Neutrophil (primary cell): ENCODE data around the gene PHF20.

Experiments used
- H3K27ac ChIP-seq: fragments of 200-600 bp; sonication (generic); 2 replicates; pipeline ENCODE4 v1.5.1; 2016; ENCODE audit warnings: mild to moderate bottlenecking, moderate library complexity
- H3K27me3 ChIP-seq: fragments of 200-600 bp; sonication (generic); 2 replicates; pipeline ENCODE4 v1.6.0; 2016; ENCODE audit warnings: mild to moderate bottlenecking
- H3K36me3 ChIP-seq: fragments of 200-600 bp; sonication (generic); 2 replicates; pipeline ENCODE4 v1.5.1; 2017
- H3K4me1 ChIP-seq, 2 experiments: fragments of 200-600 bp in 1 of 2; sonication (generic) in 1 of 2; 1 replicate in 1 of 2; 2 replicates in 1 of 2; pipeline versions ENCODE4 v1.5.1 to v1.6.1; 2013 to 2016; ENCODE audit warnings: low read depth in 1 of 2, low read length in 1 of 2, mild to moderate bottlenecking in 1 of 2, moderate library complexity in 1 of 2; ENCODE audit not compliant: control insufficient read depth in 1 of 2, insufficient read depth in 1 of 2
- H3K4me3 ChIP-seq, 2 experiments: fragments of 200-600 bp in 1 of 2; sonication (generic) in 1 of 2; 1 replicate in 1 of 2; 2 replicates in 1 of 2; pipeline ENCODE4 v1.5.1; 2013 to 2016; ENCODE audit warnings: low read depth in 1 of 2, low read length in 1 of 2, mild to moderate bottlenecking in 1 of 2, moderate library complexity in 1 of 2
- H3K9me3 ChIP-seq: fragments of 200-600 bp; sonication (generic); 2 replicates; pipeline ENCODE4 v1.5.1; 2016
- CTCF ChIP-seq: fragments of 200-600 bp; sonication (generic); IDR thresholded peaks from 2 replicates; pipeline ENCODE4 v1.5.1; 2016; ENCODE audit warnings: antibody characterized with exemption

PHF20 gene

GRCh38 chr20:35908007-35908406, 136.2 kb downstream of the PHF20 start:
- no peaks in the 10 kb centered on the region for H3K4me1 ChIP-seq
- no peak overlapping the region for H3K4me3 ChIP-seq
- no peaks in the 10 kb centered on the region for H3K9me3 ChIP-seq
- peaks cover 64% of the 10 kb centered on the region for H3K36me3 ChIP-seq
- H3K27ac ChIP-seq = no peak overlapping the region
- no peak for TF ChIP-seq CTCF
- H3K27me3 ChIP-seq = no peaks in the 10 kb centered on the region

- H3K27ac ChIP-seq = no peak overlapping the region
- no peak overlapping the region for H3K4me3 ChIP-seq
- peaks cover 67% of the 10 kb centered on the region for H3K36me3 ChIP-seq
- TF ChIP-seq CTCF = no peak
- no peaks in the 10 kb centered on the region for H3K4me1 ChIP-seq
- no peaks in the 10 kb centered on the region for H3K27me3 ChIP-seq
- H3K9me3 ChIP-seq = no peaks in the 10 kb centered on the region
Observed at GRCh38 chr20:35909176-35909575, 137.4 kb downstream of the PHF20 start.

- Histone ChIP-seq H3K4me3 (no peak overlapping the region), H3K27me3 (no peaks in the 10 kb centered on the region), H3K9me3 (no peaks in the 10 kb centered on the region), H3K4me1 (no peaks in the 10 kb centered on the region), H3K27ac (no peak overlapping the region), H3K36me3 (peaks cover 72% of the 10 kb centered on the region)
- no peak for TF ChIP-seq CTCF
Observed at GRCh38 chr20:35909796-35910195, 138.0 kb downstream of the PHF20 start.

DNA sequence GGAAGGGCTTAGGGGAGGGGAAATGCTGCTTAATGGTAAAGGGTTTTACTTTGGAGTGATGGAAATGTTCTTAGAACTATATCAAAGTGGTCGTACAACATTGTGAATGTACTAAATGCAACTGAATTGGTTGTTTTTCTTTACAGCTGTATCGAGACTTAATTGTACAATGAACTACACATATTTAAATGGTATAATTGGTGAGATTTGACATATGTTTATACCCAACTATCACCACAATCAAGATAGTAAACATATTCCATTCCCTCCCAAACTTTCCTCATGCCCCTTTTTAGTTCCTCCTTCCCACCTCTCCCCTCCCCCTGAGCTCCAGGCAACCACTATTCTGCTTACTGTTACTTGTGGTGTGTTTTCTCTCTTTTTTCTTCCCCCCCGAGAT, 138.4 kb downstream of the PHF20 start:
- Histone ChIP-seq H3K27ac (no peak overlapping the region), H3K4me3 (no peak overlapping the region), H3K27me3 (no peaks in the 10 kb centered on the region), H3K9me3 (no peaks in the 10 kb centered on the region), H3K36me3 (peaks cover 71% of the 10 kb centered on the region), H3K4me1 (no peaks in the 10 kb centered on the region)
- no peak for TF ChIP-seq CTCF

DNA sequence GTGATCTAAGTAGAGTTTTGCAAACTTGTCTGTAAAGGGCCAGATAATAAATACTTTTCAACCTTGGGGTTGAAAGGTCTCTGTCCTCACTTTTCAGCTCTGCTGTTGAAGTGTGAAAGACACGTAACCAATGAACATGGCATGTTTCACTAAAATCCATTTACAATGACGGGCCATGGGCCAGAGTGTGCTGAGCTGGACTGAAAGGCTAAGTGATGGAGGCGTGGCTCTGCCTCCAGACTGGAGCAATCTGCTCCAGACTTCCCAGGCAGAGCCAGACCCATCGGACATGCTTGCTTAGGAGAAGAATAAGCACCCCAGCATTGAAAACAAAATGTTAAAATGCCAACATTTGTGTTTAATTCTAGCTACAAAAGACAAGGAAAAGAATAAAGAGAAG, 141.1 kb downstream of the PHF20 start:
- Histone ChIP-seq H3K27me3 (no peaks in the 10 kb centered on the region), H3K9me3 (no peaks in the 10 kb centered on the region), H3K4me3 (no peak overlapping the region), H3K36me3 (peaks cover 77% of the 10 kb centered on the region), H3K4me1 (no peaks in the 10 kb centered on the region), H3K27ac (no peak overlapping the region)
- no peak for TF ChIP-seq CTCF

DNA sequence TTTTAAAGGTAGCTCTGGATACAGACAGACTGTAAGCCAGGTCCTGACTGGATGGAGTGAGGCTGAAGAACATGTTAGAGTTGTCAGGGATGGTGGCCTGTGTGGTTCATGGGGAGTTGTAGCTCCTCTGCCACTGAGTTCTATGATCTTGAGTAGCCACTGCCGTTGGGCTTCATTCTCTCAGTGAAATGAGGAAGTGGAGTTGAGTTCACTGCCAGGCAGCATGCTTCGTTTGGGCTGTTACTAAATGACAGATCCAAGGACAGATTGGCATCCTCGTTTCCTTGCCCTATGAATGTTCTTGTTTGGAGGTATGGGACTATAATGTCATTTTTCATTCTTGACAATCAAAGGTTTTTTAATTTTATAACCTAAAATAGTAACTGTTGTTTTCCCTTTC, 145.3 kb downstream of the PHF20 start:
- no peak overlapping the region for H3K27ac ChIP-seq
- H3K36me3 ChIP-seq = peaks cover 94% of the 10 kb centered on the region
- H3K9me3 ChIP-seq = no peaks in the 10 kb centered on the region
- H3K4me1 ChIP-seq = no peaks in the 10 kb centered on the region
- no peaks in the 10 kb centered on the region for H3K27me3 ChIP-seq
- no peak for TF ChIP-seq CTCF
- no peak overlapping the region for H3K4me3 ChIP-seq
